A673 (cell line): ENCODE data around the gene CELSR1. TPM values are rescaled to one million over a fixed set of nuclear protein-coding genes. Genes with fewer than 3 reads are reported as not detected.

ENCODE experiments used
- BruUV-seq: library from RNA; stranded (reverse); fragments of 400-500 nt; replicated peaks from 2 replicates; lab custom pipeline; 2021; lab: Mats Ljungman, UMichigan
- CTCF ChIA-PET: fragments of 300-600 bp; sonication (Branson Sonifier 250); formaldehyde crosslinking; loops from one replicate; lab custom pipeline; 2022; ENCODE audit warnings: antibody characterized with exemption; lab: Charles Lee
- POLR2A ChIA-PET: fragments of 300-600 bp; sonication (Branson Sonifier 250); formaldehyde crosslinking; loops from one replicate; lab custom pipeline; 2022; ENCODE audit warnings: antibody characterized with exemption; ENCODE audit not compliant: low non-redundant PET; lab: Charles Lee
- DNase-seq: peaks from one replicate; pipeline ENCODE4 v3.0.0-alpha.2; 2015; ENCODE audit warnings: low spot score
- H3K27ac ChIP-seq: fragments of 200-600 bp; sonication (generic); 2 replicates; pipeline ENCODE4 v1.5.1; 2016; ENCODE audit warnings: mixed run types, low read depth, mild to moderate bottlenecking, mixed read lengths, antibody characterized with exemption, low read length; ENCODE audit not compliant: poor library complexity, severe bottlenecking
- H3K27me3 ChIP-seq: fragments of 200-600 bp; sonication (generic); replicated peaks from 2 replicates; pipeline ENCODE4 v1.6.1; 2017; ENCODE audit warnings: mixed run types, low read depth, mild to moderate bottlenecking, mixed read lengths, antibody characterized with exemption, low read length; ENCODE audit not compliant: insufficient read depth, poor library complexity
- H3K36me3 ChIP-seq: fragments of 200-600 bp; sonication (generic); 2 replicates; pipeline ENCODE4 v1.6.1; 2016; ENCODE audit warnings: mixed run types, mild to moderate bottlenecking, mixed read lengths, antibody characterized with exemption, low read length; ENCODE audit not compliant: insufficient read depth, poor library complexity, severe bottlenecking
- H3K4me1 ChIP-seq: fragments of 200-600 bp; sonication (generic); 2 replicates; pipeline ENCODE4 v1.6.1; 2017; ENCODE audit warnings: mixed run types, mild to moderate bottlenecking, mixed read lengths, antibody characterized with exemption, low read length; ENCODE audit not compliant: insufficient read depth, poor library complexity, severe bottlenecking
- H3K4me3 ChIP-seq: fragments of 200-600 bp; sonication (generic); 2 replicates; pipeline ENCODE4 v1.5.1; 2016; ENCODE audit warnings: low read depth, mixed run types, mild to moderate bottlenecking, mixed read lengths, low read length; ENCODE audit not compliant: poor library complexity, severe bottlenecking
- H3K9me3 ChIP-seq: fragments of 200-600 bp; sonication (generic); 2 replicates; pipeline ENCODE4 v1.6.1; 2016; ENCODE audit warnings: mixed run types, low read depth, mild to moderate bottlenecking, mixed read lengths, antibody characterized with exemption, low read length; ENCODE audit not compliant: poor library complexity, severe bottlenecking
- EZH2 ChIP-seq: fragments of 200-600 bp; sonication (generic); IDR thresholded peaks from 2 replicates; pipeline ENCODE4 v1.6.1; 2017; ENCODE audit warnings: borderline replicate concordance, low read depth, mild to moderate bottlenecking, mixed read lengths, antibody characterized with exemption, low read length; ENCODE audit not compliant: poor library complexity, severe bottlenecking
- intact Hi-C: fragments of 100-400 bp; cut with micrococcal nuclease; formaldehyde crosslinking; loops from one replicate; pipeline ENCODE4 v1.10.0; 2022; ENCODE audit not compliant: unreplicated experiment
- total RNA-seq: library from RNA; stranded (reverse); gene quantifications from 2 replicates; pipeline ENCODE4 v1.2.3, GENCODE V29; 2021
- TF ChIP-seq, protein P1 (sequence below): fragments of 300-800, 200-600 bp; sonication (generic); conservative IDR thresholded peaks from 2 replicates; pipeline ENCODE4 v1.5.1; 2017; ENCODE audit warnings: low read depth, mild to moderate bottlenecking, antibody characterized with exemption, low read length, moderate library complexity, mixed read lengths

CELSR1 gene
- total RNA-seq, 1 experiment from 2014 or later, result 2.3 TPM

DNA sequence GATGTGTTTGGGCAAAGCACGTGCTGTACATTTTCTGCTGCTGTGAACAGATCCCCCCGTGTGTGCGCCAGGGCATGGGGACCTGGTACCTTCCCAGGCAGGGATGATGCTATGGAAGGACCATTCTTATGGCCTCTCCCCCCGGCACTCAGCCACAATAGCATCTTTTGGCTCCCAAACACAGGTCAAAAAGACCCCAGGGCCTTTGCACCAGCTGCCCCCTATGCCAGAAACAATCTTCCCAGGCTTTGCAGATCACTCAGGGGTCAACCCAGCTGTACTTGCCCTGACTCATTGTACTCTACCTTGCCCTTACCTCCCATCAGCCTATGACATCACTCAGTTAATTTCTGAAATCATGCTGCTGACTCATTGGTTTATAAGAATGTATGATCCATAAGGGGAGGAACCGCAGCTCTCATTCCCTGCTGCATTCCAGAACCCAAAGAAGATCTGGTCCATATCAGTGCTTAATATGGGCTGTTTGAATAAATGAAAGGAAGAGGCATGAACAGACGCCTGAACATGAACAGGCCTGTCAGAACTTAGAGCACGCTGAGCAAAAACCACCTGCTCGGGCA is 100.7 kb downstream of the CELSR1 start:
- TF ChIP-seq EZH2, result no peak
- TF ChIP-seq, protein P1, sequence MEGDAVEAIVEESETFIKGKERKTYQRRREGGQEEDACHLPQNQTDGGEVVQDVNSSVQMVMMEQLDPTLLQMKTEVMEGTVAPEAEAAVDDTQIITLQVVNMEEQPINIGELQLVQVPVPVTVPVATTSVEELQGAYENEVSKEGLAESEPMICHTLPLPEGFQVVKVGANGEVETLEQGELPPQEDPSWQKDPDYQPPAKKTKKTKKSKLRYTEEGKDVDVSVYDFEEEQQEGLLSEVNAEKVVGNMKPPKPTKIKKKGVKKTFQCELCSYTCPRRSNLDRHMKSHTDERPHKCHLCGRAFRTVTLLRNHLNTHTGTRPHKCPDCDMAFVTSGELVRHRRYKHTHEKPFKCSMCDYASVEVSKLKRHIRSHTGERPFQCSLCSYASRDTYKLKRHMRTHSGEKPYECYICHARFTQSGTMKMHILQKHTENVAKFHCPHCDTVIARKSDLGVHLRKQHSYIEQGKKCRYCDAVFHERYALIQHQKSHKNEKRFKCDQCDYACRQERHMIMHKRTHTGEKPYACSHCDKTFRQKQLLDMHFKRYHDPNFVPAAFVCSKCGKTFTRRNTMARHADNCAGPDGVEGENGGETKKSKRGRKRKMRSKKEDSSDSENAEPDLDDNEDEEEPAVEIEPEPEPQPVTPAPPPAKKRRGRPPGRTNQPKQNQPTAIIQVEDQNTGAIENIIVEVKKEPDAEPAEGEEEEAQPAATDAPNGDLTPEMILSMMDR, result no peak
- ChIA-PET POLR2A (no interaction called here), CTCF (no interaction called here)
- H3K27me3 ChIP-seq, result no peaks in the 10 kb centered on the region
- H3K4me3 ChIP-seq, result no peak overlapping the region
- no peaks in the 10 kb centered on the region for H3K36me3 ChIP-seq
- BruUV-seq, result no TSS peak
- H3K9me3 ChIP-seq, result no peaks in the 10 kb centered on the region
- intact Hi-C loops, result no loop called here
- no peak for DNase-seq
- H3K4me1 ChIP-seq, result no peaks in the 10 kb centered on the region
- H3K27ac ChIP-seq, result no peak overlapping the region

DNA sequence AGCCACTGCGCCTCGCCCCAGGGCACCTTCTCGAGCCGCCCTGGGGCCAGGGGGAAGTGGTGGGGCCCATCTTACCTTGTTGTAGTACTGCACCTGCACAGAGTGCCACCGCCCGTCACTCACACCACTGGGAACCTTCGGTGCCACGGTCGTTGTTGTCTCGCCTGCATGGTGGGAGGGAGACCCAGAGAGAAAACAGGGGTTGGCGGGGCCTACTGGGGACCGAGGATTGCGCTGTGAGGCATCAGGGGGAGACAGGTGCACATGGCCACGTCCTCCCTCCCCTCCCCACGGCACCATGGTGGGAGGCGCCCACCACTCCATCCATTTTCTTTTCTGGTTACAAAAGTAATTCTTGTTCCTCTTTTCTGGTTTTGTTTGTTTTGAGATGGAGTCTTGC is 104.1 kb downstream of the CELSR1 start:
- Histone ChIP-seq H3K36me3 (no peaks in the 10 kb centered on the region), H3K9me3 (no peaks in the 10 kb centered on the region), H3K4me3 (no peak overlapping the region), H3K27me3 (no peaks in the 10 kb centered on the region), H3K4me1 (no peaks in the 10 kb centered on the region), H3K27ac (no peak overlapping the region)
- DNase-seq, result no peak
- intact Hi-C loops, result no loop called here
- ChIA-PET CTCF (no interaction called here), POLR2A (no interaction called here)
- TF ChIP-seq, protein P1, result no peak
- no peak for TF ChIP-seq EZH2
- BruUV-seq, result no TSS peak

DNA sequence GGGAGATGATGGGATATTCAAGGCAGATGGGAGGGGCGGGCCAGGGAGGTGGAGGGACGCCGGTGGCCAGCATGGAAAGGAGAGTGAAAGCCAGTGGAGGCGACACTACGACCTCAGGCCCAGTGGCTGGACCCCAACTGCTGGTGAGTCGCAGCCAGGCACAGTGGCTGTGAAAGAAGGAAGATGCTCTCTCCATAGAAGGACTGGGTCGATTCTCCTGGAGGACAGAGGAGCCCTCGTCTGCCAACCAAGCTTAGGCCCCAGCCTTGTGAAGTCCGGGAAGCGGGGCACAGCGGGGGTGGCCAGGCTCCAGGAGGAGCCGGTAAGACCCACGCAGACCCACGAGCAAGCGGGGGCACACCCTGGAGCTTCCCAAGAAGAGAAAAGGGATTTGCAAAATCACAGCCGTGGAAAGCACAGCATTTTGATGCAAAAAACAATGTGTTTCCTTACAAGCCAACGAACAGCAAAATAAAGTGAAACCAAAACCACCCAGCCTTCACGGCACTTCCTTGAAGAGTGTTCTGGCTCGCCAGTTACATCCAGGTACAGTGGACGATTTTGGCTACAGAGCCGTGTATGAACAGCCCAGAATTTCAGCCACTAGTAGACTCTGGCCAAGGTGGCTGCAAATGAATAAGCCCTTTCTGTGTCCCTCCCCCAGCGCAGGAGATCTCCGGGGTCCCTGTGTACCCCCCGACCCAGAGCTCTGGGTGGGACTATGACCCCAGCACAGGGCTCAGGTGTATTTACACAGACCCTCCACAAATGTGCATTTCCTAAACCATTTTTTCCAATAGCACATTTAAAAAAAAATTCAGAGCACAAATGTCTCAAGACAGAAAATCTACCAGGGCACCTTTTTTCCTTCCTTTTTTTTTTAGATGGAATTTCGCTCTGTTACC is 105.0 kb downstream of the CELSR1 start:
- intact Hi-C loops, result no loop called here
- POLR2A ChIA-PET, result no interaction called here
- Histone ChIP-seq H3K9me3 (no peaks in the 10 kb centered on the region), H3K36me3 (no peaks in the 10 kb centered on the region), H3K27me3 (no peaks in the 10 kb centered on the region), H3K4me3 (no peak overlapping the region), H3K4me1 (no peaks in the 10 kb centered on the region), H3K27ac (no peak overlapping the region)
- no peak for DNase-seq
- CTCF ChIA-PET, result no interaction called here
- no TSS peak for BruUV-seq
- TF ChIP-seq EZH2, result no peak
- TF ChIP-seq, protein P1, result no peak
